Measurements from ENCODE around the gene CCDC107. TPM values are rescaled to one million over a fixed set of nuclear protein-coding genes. Genes with fewer than 3 reads are reported as not detected.
A peak's percentile ranks its signal among the peaks of the same experiment; 100 is the strongest.

The CCDC107 gene
- total RNA-seq, 3 donors from 2014 or later (not counting 1 experiment from before 2014, with no cell fraction given), result 30.9 to 37.9 (median 36.8) TPM

- H3K27me3 ChIP-seq (ENCODE audit: control insufficient read depth, insufficient read depth, low read length), result no peaks in the 10 kb centered on the region
- Mint-ChIP-seq H3K9me3 (no peaks in the 10 kb centered on the region), H3K4me3 (peak overlapping the region; percentile 90), H3K36me3 (no peaks in the 10 kb centered on the region), H3K27ac (peak overlapping the region; percentile 78 to 84), H3K4me1 (peaks cover 6 to 31% of the 10 kb centered on the region in 2 donors), H3K27me3 (ENCODE audit: low read depth in 2 of 2) (no peaks in the 10 kb centered on the region)
- H3K4me3 ChIP-seq (ENCODE audit: low read length), result no peak overlapping the region
- no peak overlapping the region for H3K27ac ChIP-seq (ENCODE audit: low read length)
- no peak for ATAC-seq
- H3K4me1 ChIP-seq (ENCODE audit: control insufficient read depth, insufficient read depth, low read length), result peaks cover 24% of the 10 kb centered on the region
- intact Hi-C loops (cut with micrococcal nuclease), result no loop called here
- WGBS (ENCODE audit: insufficient coverage), result 94% methylated on average over 11 of the region's 13 CpGs
- no peak for TF ChIP-seq CTCF (IDR thresholded peaks at IDR 0.05)
- no peak for DNase-seq
- H3K36me3 ChIP-seq (ENCODE audit: control insufficient read depth, insufficient read depth, low read length), result peaks cover 12% of the 10 kb centered on the region
- H3K9me3 ChIP-seq (ENCODE audit: control insufficient read depth, insufficient read depth, low read length), result no peaks in the 10 kb centered on the region
These were observed 33.7 kb downstream of the CCDC107 start for GRCh38 chr9:35691757-35692301.

DNA sequence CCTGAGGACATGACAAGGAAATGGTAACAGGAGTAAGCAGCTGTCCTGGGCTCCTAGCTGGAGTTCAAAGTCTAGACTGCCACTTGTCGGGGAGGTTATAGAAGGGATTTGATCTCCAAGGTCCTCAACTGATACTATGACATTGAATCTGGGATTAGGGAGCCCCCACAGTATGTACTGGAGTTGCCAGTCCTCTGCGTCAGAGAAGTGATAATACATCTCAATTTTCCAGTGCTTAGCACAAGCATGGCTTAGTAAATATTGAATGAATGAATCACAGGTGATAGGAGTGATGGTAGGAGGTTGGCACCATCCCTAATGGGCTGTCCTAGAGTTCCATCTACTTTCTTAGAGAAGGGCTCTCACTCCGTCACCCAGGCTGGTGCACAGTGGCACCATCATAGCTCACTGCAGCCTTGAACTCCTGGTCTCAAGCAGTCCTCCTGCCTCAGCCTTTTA lies 37.9 kb downstream of the CCDC107 start:
- Mint-ChIP-seq H3K4me3 (no peak overlapping the region), H3K27ac (peak overlapping the region; percentile 23 to 67), H3K4me1 (peaks cover 10 to 25% of the 10 kb centered on the region in 2 donors), H3K9me3 (no peaks in the 10 kb centered on the region), H3K27me3 (ENCODE audit: low read depth in 2 of 2) (no peaks in the 10 kb centered on the region), H3K36me3 (no peaks in the 10 kb centered on the region)
- H3K4me3 ChIP-seq (ENCODE audit: low read length), result no peak overlapping the region
- intact Hi-C loops (cut with micrococcal nuclease), result loop anchor here (1.0 to 2.0 kb wide), 2 partner anchors 38 to 91 kb away; partner anchors contain the start of genes CCDC107, RMRP and TESK1
- peaks cover 53% of the 10 kb centered on the region for H3K36me3 ChIP-seq (ENCODE audit: control insufficient read depth, insufficient read depth, low read length)
- H3K27ac ChIP-seq (ENCODE audit: low read length), result no peak overlapping the region
- DNase-seq, result no peak
- H3K4me1 ChIP-seq (ENCODE audit: control insufficient read depth, insufficient read depth, low read length), result peaks cover 15% of the 10 kb centered on the region
- H3K9me3 ChIP-seq (ENCODE audit: control insufficient read depth, insufficient read depth, low read length), result no peaks in the 10 kb centered on the region
- H3K27me3 ChIP-seq (ENCODE audit: control insufficient read depth, insufficient read depth, low read length), result no peaks in the 10 kb centered on the region
- no peak for TF ChIP-seq CTCF (IDR thresholded peaks at IDR 0.05)
- WGBS (ENCODE audit: insufficient coverage), result 97% methylated on average over 3 of the region's 3 CpGs
- no peak for ATAC-seq

DNA sequence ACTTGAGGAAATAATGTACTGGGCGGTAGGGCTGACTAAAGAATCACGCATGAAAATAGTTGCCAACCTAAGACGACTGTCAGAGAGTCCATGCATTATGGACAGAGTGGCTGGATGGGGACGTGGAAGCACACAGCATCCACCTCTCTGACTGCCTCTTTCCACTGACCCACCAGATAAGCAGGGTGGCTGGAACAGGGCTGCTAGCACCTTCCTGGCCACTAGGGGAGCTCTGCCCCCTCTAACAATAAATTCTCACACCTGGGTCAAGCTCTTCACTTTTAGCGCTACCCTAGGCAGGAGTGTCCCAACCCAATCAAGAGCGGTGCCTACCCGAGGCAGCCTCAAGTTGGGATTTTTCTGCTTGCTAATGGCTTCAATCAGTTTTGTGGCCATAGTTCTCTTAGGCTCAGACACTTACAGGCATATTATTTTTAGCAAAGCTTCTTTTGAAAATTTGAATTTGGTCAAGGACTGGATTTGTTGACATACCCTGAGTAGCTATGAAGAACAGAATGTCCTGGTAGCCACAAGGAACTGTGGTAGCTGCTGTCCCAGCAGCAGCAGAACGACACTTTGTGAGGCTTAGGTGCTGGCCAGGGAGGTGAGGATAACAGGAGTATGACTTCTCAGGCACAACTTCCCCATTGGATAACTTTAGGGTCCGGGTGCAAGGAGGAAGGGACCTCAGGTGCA lies 38.6 kb downstream of the CCDC107 start:
- ATAC-seq (peak; percentile 93 to 100 (median 97)), DNase-seq (peak; percentile 46 to 79)
- Histone ChIP-seq H3K4me3 (ENCODE audit: low read length) (no peak overlapping the region), H3K4me1 (ENCODE audit: control insufficient read depth, insufficient read depth, low read length) (peaks cover 8% of the 10 kb centered on the region), H3K36me3 (ENCODE audit: control insufficient read depth, insufficient read depth, low read length) (peaks cover 60% of the 10 kb centered on the region), H3K27ac (ENCODE audit: low read length) (peak overlapping the region; percentile 23), H3K9me3 (ENCODE audit: control insufficient read depth, insufficient read depth, low read length) (no peaks in the 10 kb centered on the region), H3K27me3 (ENCODE audit: control insufficient read depth, insufficient read depth, low read length) (no peaks in the 10 kb centered on the region)
- no peaks in the 10 kb centered on the region for H3K36me3 Mint-ChIP-seq
- H3K27ac Mint-ChIP-seq, result peak overlapping the region; percentile 23 to 67
- H3K27me3 Mint-ChIP-seq (ENCODE audit: low read depth in 2 of 2), result no peaks in the 10 kb centered on the region
- peak; percentile 88 for TF ChIP-seq CTCF (IDR thresholded peaks at IDR 0.05)
- no peaks in the 10 kb centered on the region for H3K9me3 Mint-ChIP-seq
- H3K4me3 Mint-ChIP-seq, result no peak overlapping the region
- 49% methylated on average over 9 of the region's 9 CpGs for WGBS (ENCODE audit: insufficient coverage)
- intact Hi-C loops (cut with micrococcal nuclease), result loop anchor here (1.0 to 2.0 kb wide), 2 partner anchors 38 to 92 kb away; partner anchors contain the start of genes CCDC107, RMRP and TESK1
- H3K4me1 Mint-ChIP-seq, result peaks cover 10 to 18% of the 10 kb centered on the region in 2 donors
